ENCODE data around the gene CCDC30. TPM values are rescaled to one million over a fixed set of nuclear protein-coding genes. Genes with fewer than 3 reads are reported as not detected.

Gene CCDC30
- total and polyA plus RNA-seq, 9 of the 15 experiments (the other 6 are each of a cell fraction or from before 2014, with no cell fraction given): 0.05 to 0.91 (median 0.24) TPM

DNA sequence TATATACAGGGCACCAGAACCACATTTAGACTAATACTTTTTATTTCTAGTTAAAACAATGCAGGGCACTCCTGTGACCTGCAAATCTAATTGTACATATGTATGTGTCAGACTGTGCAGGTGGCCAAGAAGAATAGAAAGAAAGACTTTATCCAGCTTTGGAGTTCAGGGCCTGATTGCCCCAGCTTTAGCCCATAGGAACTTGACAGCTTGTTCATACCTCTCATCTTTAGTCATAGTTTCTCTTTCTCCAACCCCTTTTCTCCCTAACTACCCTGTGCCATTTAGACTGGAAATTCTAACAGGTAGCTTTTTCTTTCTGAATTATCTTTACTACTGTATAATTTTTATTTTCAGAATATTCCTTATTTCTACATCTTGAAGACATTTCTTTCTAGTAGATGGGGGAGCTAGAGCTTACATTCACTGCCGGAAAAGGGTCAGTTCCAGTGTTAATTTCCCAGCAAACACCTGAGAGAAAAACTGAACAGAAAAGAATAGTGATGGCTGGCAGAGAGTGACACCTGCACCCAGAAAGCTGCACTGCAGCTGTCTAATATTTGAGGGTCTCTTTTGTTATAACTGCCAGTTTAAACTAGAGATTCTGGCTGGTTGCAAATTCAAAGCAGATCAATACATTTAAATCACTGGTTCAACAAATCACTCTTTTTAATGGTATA lies 227.5 kb downstream of the CCDC30 start:
- Histone ChIP-seq H3K9me3 (replicated peaks; ENCODE audit: control insufficient read depth, insufficient read depth, low read depth, low read length) (no peaks in the 10 kb centered on the region), H3K4me3 (no peak overlapping the region), H3K36me3 (ENCODE audit: control insufficient read depth, insufficient read depth, low read length) (peaks cover 100% of the 10 kb centered on the region), H3K9me1 (ENCODE audit: control insufficient read depth, insufficient read depth, low read length) (peaks cover 8% of the 10 kb centered on the region), H4K20me1 (replicated peaks; ENCODE audit: control insufficient read depth, insufficient read depth, low read length) (peaks cover 81% of the 10 kb centered on the region), H3K79me2 (ENCODE audit: control insufficient read depth, insufficient read depth, low read length) (peaks cover 100% of the 10 kb centered on the region), H2AFZ (ENCODE audit: low read depth, low read length) (no peak overlapping the region), H3K9ac (ENCODE audit: insufficient read depth in 1 of 2, low read depth in 2 of 2, low read length in 2 of 2) (no peak overlapping the region), H3K27ac (ENCODE audit: extremely low read depth, low read depth, low read length) (no peak overlapping the region), H3K4me2 (ENCODE audit: insufficient read depth, low read length) (no peak overlapping the region), H3K27me3 (ENCODE audit: control insufficient read depth in 2 of 2, insufficient read depth in 2 of 2, low read length in 2 of 2) (no peaks in the 10 kb centered on the region), H3K4me1 (replicated peaks in 1 of 2; ENCODE audit: control insufficient read depth in 2 of 2, insufficient read depth in 2 of 2, low read length in 2 of 2) (peaks cover 6 to 39% of the 10 kb centered on the region in 2 experiments; a peak in 4 of 5 replicates)
- ChIA-PET POLR2A (interaction anchor here (0.7 to 5.7 kb wide), 8 partner anchors 8 to 33 kb away, joined by 3 to 58 read pairs (median 6); partner anchors contain the start of genes PPIH and YBX1), CTCF (ENCODE audit: low intra/inter-chr PET ratio) (interaction anchor here (1.6 kb wide), 1 partner anchor 113 kb away, joined by 4 read pairs; no protein-coding TSS in a partner anchor)
- DNase-seq (ENCODE audit: extremely low read depth in 1 of 4, low spot score in 3 of 4): no peak
- ATAC-seq: no peak
- no TSS peak for BruUV-seq (replicated peaks)
- in situ Hi-C loops (cut with MboI) (no loop called here), intact Hi-C loops (cut with micrococcal nuclease) (no loop called here)
- 100% methylated on average over 1 of the region's 1 CpG for WGBS (ENCODE audit: insufficient coverage, low coverage, missing lambda C conversion rate)
- TF ChIP-seq GTF2F1 (IDR thresholded peaks at IDR 0.05; ENCODE audit: low read depth, low read length) (no peak), RAD21 (CRISPR knock-in tag; conservative IDR thresholded peaks at IDR 0.05 in 1 of 2, IDR thresholded peaks at IDR 0.05 in 1 of 2) (0 out of 4 replicates have a peak, but pooled peaks of 1 of the 2 experiments have one; percentile 6), ZNF395 (CRISPR knock-in tag; IDR thresholded peaks at IDR 0.05) (no peak), ESRRA (IDR thresholded peaks at IDR 0.05; ENCODE audit: borderline replicate concordance, low read depth) (no peak), CTCF (IDR thresholded peaks at IDR 0.05 in 2 of 3, conservative IDR thresholded peaks at IDR 0.05 in 1 of 3; ENCODE audit: insufficient read depth in 2 of 3, low read depth in 1 of 3, low read length in 3 of 3) (peak in 1 of 3 experiments; percentile 34; a peak in 2 of 6 replicates), HINFP (tag; conservative IDR thresholded peaks at IDR 0.05; ENCODE audit: low read depth) (no peak), POLR3A (IDR thresholded peaks at IDR 0.05; ENCODE audit: borderline replicate concordance, extremely low read depth, insufficient read depth, insufficient read length) (no peak)
- no peak for FAIRE-seq
